Activated naive CD4-positive, alpha-beta T cell (primary cell): ENCODE data around the gene TET1.
"Not testable (repeated sequence)": the region's sequence is repeated elsewhere in the genome, so short reads cannot be mapped to it uniquely, and the experiment has no call there.

Experiments
- DNase-seq, 4 experiments: peaks; one replicate each; lab custom pipeline; 2025; lab: John Stamatoyannopoulos, UW

Gene TET1

DNA sequence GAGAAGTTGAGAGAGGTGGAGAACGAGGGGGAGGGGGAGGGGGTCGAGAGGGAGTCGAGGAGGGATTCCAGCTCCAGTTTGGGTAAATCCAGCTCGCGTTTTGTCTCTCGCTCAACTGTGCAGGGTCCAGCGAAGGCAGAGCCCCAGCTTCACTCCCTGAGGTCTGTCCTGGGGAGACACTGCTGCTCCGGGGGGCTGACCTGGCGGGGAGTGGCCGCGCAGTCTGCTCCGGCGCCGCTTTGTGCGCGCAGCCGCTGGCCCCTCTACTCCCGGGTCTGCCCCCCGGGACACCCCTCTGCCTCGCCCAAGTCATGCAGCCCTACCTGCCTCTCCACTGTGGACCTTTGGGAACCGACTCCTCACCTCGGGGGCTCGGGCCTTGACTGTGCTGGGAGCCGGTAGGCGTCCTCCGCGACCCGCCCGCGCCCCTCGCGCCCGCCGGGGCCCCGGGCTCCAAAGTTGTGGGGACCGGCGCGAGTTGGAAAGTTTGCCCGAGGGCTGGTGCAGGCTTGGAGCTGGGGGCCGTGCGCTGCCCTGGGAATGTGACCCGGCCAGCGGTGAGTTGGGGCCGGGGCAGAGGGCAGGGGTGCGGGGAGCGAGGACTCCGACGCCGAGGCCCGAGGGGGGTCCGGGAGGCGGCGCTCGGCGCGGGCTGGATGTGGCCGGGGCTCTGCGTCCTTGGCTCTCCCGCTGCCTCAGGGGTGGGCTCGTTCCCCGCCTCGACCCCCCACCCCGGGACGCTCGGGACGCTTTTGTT, at the start of gene TET1:
Gene TET1 (plus strand): TSS at position 152 of the 757 bp plus-strand sequence. CDS start 12,002 bp downstream, outside the sequence.
- DNase-seq, result no peak

GRCh38 chr10:68516216-68516615, 43.9 kb upstream of the TET1 start:
- not testable (repeated sequence) for DNase-seq

GRCh38 chr10:68516766-68517165, 43.4 kb upstream of the TET1 start:
- DNase-seq, result no peak

DNA sequence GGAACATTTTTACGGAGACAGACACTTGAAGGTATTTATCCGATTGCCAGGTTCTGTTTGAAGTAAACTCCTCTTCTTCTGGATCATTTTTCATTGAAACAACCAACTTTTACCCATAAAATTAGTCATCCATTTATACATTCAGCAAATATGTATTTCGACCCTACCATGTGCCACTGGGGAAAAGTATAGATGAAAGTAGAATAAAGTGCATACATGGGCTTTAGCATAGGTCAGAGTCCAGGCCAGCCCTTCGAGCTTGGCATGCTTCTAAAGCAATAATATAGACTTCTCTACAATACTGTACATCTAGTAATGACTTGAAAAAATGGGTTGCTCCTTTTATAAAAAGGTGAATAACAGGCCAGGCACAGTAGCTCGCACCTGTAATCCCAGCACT, 42.9 kb upstream of the TET1 start:
- no peak for DNase-seq

DNA sequence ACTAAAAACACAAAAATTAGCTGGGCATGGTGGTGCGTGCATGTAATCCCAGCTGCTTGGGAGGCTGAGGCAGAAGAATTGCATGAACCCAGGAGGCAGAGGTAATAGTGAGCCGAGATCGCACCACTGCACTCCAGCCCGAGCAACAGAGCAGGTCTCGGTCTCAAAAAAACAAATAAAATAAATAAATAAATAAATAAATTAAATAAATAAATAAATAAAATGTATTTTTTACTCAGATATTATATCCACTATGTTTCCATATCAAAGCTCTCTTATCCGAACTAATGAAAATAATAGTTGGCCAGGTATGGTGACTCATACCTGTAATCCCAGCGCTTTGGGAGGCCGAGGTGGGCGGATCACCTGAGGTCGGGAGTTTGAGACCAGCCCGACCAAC, 41.5 kb upstream of the TET1 start:
- not testable (repeated sequence) for DNase-seq

GRCh38 chr10:68525490-68526038, 34.6 kb upstream of the TET1 start:
- DNase-seq, result not testable (repeated sequence)

GRCh38 chr10:68526634-68527307, 33.4 kb upstream of the TET1 start:
- no peak for DNase-seq

- DNase-seq, result no peak
These were observed 23.2 kb upstream of the TET1 start for GRCh38 chr10:68536973-68537372.

DNA sequence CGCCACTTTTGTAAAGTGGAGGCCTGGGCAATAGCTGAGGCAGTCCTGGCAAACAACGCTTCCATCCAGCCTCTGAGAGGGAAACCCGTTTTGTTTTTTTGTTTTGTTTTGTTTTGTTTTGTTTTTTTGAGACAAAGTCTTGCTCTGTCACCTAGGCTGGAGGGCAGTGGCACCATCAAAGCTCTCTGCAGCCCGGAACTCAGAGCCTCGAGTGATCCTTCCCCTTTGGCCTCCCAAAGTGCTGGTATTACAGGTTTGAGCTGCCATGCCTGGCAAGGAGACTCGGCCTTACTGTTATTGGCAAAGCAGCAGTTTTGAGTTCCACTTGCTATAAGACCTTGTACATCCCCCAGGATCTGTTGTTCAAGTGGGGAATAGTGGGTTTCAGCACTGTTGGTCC, 22.3 kb upstream of the TET1 start:
- no peak for DNase-seq

DNA sequence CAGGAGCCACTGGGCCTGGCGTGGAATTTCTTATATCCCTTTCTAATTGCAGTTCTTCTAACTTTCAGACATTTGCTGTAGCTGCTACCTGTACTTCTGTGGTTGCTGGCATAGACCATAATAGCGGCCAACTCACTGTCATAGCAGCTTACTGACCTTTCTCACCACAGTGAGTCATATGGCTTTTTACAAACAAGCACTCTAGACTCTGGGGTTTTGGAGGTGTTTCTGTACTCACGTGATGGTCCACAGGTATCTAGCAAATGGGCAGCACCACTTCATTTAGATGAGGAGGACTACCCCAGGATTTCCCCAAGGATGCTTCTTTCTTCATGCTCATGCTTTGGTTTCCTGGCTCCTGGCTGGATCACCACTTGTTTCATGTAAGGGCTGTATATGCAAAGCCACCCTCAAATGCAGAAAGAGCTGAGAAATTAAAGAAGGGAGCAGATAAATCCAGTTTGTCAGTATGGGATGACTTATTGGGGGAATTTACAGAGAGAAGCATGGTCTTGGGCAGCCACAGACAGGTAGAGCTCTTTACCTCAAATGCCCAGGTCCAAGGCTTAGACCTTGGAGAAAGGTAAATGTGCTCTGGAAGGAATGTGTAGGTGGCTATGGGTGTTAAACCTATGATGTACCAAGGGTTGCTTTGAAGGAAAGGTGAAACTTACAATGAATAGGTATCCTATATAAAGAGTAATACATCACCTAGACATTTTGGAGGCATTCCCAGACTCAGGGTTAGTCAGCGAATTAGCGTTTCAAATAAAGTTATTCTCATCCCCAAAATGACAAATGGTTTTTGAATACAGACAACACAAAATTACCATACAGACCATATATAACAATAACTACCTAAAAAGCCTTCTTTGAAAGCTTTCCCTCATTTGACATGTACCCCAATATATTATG, 16.9 kb upstream of the TET1 start:
- DNase-seq, result no peak

DNA sequence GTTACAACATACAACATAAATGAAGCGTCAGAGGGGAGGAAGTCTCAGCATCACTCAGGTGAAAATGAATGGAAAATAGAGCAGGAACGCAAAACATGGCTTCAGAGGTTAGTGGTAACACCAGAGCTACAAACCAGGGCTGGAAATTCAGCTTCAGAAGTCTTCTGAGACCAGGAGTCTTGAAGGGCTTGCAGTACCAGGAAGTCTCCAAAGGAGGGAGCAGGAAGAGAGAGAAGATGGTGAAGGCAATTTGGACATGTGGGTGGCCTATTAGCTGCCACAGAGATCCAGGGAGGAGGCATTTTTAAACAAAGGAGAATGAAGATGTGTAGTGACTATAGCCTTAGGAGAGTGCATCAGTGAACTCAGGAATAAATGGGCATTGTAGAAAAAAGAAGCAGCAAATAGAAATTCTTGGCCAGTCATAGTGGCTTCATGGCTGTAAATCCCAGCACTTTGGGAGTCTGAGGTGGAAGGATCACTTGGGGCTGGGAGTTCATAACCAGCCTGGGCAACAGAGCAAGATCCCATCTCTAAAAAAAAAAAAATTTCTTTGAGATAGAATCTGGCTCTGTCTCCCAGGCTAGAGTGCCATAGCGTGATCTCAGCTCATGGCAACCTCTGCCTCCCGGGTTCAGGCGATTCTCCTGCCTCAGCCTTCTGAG, 9.3 kb upstream of the TET1 start:
- no peak for DNase-seq

GRCh38 chr10:68553138-68553537, 7.0 kb upstream of the TET1 start:
- DNase-seq, result no peak

DNA sequence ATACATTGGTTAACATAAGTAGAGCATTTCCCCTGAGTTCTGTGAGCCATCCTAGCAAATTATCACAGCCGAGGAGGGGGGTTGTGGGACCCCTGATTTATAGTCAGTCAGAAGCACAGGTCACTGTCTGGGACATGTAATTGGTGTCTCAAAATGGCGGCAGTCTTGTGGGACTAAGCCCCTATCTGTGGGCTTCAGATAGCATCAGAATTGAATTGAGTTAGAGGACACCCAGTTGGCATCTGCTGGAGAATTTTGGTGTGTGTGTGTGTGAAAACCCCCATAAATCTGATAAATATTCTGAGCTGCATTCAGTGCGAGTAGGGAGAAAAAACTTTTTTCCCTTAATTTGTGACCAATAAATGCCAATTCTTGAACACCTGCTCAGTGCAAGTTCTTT, 6.5 kb upstream of the TET1 start:
- no peak for DNase-seq

- no peak for DNase-seq
These were observed 1.7 kb upstream of the TET1 start for GRCh38 chr10:68558478-68558877.

DNA sequence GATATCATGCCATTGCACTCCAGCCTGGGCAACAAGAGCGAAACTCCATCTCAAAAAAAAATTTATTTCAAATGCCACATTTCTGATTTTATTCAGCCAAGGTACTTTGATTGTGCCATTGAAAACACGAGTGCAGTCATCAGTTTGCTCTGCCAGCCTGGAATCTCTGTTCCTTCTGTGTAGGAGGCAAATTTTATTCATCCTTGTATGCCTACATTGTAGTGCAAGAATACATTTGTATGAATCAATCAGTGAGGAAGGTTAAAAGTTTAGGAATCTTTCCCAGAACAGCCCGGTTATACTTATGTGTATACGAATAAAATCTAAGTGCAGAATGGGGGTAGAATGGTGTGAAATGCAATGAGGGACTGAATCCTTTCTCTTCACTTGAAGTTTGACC, 886 bp upstream of the TET1 start:
- no peak for DNase-seq

DNA sequence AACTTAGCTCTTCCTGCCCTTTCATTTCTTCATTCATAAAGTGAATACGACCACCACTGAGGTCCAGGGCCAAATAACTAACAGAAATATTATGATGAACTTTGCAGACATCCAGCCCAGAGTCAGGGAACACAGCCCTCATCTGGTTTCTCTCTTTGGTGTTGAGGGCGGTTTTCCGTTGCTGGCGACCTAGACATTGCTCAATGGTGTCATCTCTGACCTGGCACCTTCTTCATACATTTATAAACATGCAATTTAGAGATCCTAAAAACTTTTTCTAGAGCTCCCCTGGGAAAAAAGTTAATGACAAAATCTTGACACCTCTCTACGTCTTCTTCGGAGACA, 324 bp upstream of the TET1 start:
- DNase-seq, result no peak

DNA sequence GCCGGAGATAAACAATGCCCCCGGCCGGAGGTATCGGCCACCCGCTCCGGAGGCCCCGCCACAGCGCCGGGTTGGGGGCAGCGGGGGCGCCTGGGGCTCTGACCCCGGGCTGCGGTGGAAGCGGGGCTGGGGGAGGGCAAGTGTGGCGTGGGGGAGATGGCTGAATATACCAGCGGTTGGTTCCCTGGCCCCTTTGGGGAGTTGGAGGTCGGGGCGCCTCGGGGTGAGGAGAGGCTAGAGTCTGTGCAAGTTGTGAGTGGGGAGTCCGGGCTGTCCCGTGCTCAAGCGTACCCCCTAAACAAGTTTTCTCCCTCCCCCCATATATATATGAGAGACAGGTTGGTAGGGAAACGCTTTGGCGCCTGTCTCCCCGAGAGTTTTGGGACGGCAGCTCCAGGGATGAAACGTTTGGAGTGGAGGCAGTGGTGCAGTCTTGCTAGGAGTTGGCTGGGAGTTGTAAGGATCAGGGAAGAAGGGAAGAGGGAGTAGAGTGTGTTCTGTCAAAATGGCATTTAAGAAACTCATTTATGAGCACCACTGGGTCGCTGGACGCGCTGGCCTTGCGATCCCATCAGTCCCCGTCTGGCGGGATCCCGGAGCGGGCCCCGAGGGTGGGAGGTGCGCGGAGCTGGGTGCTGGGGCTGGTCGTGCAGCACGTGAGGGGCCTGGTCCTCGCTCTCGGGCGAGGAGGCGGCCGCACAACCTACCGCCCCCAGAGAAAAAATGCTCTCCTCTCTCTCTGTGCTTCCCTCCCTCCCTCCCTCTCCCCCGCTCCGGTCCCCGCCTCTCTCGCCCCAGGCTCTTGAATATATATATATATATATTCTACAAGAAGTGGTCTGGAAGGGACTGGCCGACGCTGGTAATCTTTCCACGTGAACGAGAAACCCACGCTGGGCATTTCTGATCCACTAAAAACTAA, 1.1 kb downstream of the TET1 start:
- DNase-seq, result no peak

GRCh38 chr10:68561865-68562649, 1.9 kb downstream of the TET1 start:
- DNase-seq, result no peak

GRCh38 chr10:68562661-68563570, 2.8 kb downstream of the TET1 start:
- DNase-seq, result no peak
